Uterus (tissue), 2 donors: ENCODE results near the gene JPH3.

Source experiments
- CTCF ChIP-seq, 4 experiments: fragments of 200-600 bp in 2 of 4; fragments of 450-650 bp in 2 of 4; sonication (generic) in 2 of 4; IDR thresholded peaks; one replicate each; pipeline ENCODE4 v1.5.1; 2016 to 2019; ENCODE audit warnings: antibody characterized with exemption in 4 of 4, mild to moderate bottlenecking in 2 of 4, moderate library complexity in 1 of 4
- POLR2A ChIP-seq, 2 donors: fragments of 450-650 bp; IDR thresholded peaks; one replicate each; pipeline ENCODE4 v1.6.1; 2016; ENCODE audit warnings: antibody characterized with exemption in 2 of 2, mild to moderate bottlenecking in 1 of 2, moderate library complexity in 1 of 2

GRCh38 chr16:87667946-87668345 is 65.6 kb downstream of the JPH3 start:
- TF ChIP-seq CTCF (IDR thresholded peaks at IDR 0.05), result no peak
- TF ChIP-seq POLR2A (IDR thresholded peaks at IDR 0.05), result no peak
